ENCODE results near the gene PRPF18.

The PRPF18 gene

DNA sequence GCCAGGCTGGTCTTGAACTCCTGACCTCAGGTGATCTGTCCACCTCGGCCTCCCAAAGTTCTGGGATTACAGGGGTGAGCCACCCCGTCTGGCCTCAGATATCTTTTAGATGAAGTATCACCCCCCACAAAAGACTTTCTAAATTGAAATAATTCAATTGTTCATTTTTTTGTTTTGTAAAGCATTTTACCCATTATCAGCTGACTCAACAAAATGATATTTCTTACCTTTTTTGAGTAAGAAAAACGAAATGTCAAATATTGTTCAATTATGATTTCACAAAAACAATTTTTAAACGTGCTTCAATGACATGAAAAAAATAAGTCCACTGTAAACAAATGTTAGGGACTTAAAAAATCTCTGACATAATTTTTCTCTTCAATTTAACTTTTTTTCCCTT, 822 bp upstream of the PRPF18 start:
- TF ChIP-seq, protein P1, sequence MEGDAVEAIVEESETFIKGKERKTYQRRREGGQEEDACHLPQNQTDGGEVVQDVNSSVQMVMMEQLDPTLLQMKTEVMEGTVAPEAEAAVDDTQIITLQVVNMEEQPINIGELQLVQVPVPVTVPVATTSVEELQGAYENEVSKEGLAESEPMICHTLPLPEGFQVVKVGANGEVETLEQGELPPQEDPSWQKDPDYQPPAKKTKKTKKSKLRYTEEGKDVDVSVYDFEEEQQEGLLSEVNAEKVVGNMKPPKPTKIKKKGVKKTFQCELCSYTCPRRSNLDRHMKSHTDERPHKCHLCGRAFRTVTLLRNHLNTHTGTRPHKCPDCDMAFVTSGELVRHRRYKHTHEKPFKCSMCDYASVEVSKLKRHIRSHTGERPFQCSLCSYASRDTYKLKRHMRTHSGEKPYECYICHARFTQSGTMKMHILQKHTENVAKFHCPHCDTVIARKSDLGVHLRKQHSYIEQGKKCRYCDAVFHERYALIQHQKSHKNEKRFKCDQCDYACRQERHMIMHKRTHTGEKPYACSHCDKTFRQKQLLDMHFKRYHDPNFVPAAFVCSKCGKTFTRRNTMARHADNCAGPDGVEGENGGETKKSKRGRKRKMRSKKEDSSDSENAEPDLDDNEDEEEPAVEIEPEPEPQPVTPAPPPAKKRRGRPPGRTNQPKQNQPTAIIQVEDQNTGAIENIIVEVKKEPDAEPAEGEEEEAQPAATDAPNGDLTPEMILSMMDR (IDR thresholded peaks at IDR 0.05; ENCODE audit: low read depth, low read length): no peak
- DNase-seq (ENCODE audit: low read depth, low spot score): no peak
- no peak overlapping the region for H3K4me3 ChIP-seq (ENCODE audit: low read depth, low read length)
- in situ Hi-C loops (cut with HindIII; ENCODE audit: low sequenced_read_pairs): no loop called here

DNA sequence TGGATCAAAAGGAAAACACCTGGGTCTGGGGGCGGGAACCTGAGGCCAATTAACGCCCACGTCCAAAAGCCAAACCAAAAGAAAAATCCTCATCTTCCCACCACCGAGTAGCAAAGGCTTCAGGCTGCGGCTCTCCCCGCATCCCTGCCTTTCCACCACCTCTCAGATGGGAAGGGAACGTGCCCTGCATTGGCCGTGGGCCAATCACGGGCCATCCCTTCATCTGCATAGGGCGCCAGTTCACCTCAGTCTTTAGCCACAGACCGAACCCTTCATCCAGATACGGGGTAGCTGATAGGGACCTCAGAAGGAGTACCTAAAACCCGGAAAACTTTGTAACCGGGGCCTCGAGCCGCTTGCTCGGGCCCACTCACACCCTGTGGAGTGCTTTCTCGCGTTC, 626 bp downstream of the PRPF18 start:
- in situ Hi-C loops (cut with HindIII; ENCODE audit: low sequenced_read_pairs): no loop called here
- DNase-seq (ENCODE audit: low read depth, low spot score): no peak
- H3K4me3 ChIP-seq (ENCODE audit: low read depth, low read length): peak overlapping the region; percentile 100
- TF ChIP-seq, protein P1 (IDR thresholded peaks at IDR 0.05; ENCODE audit: low read depth, low read length): no peak

DNA sequence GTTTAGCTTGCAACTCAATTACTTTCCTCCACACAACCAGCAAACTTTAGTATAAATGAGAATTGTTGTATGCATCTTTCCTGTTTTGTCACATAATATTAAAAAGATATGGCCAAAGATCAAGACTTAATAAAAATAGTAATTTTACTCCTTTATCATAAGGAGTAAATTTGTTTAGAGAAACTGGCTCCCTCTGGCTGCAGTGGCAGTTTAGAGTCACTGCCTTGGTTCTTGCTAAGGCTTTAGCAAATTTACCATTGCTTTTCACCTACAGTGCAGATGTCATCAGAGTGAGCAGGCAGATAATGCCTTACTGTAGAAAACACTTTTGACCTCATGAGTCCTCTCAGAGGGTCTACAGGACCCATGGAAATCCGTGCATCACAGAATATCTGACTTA, 2.6 kb downstream of the PRPF18 start:
- no peak for DNase-seq (ENCODE audit: low read depth, low spot score)
- in situ Hi-C loops (cut with HindIII; ENCODE audit: low sequenced_read_pairs): no loop called here
- H3K4me3 ChIP-seq (ENCODE audit: low read depth, low read length): no peak overlapping the region
- TF ChIP-seq, protein P1 (IDR thresholded peaks at IDR 0.05; ENCODE audit: low read depth, low read length): peak; percentile 8

DNA sequence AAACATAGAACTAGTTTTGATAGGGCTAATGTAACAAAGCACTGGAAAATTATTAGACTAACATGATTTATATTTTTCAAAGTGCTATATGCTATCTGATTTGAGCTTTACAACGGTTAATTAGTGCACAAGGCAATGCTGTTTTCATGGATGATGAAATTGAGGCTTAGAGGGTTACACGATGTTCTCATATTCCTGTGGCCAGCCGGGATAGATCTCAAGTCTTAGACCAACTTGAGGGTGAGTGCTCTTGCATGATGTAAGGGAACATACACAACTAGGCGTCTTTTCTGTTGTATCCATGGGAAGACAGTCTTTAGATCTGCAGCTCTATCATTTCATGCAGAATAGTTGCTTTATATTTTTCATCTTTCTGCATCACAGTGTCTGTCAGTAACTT, 4.1 kb downstream of the PRPF18 start:
- TF ChIP-seq, protein P1 (IDR thresholded peaks at IDR 0.05; ENCODE audit: low read depth, low read length): no peak
- DNase-seq (ENCODE audit: low read depth, low spot score): no peak
- in situ Hi-C loops (cut with HindIII; ENCODE audit: low sequenced_read_pairs): no loop called here
- H3K4me3 ChIP-seq (ENCODE audit: low read depth, low read length): no peak overlapping the region

DNA sequence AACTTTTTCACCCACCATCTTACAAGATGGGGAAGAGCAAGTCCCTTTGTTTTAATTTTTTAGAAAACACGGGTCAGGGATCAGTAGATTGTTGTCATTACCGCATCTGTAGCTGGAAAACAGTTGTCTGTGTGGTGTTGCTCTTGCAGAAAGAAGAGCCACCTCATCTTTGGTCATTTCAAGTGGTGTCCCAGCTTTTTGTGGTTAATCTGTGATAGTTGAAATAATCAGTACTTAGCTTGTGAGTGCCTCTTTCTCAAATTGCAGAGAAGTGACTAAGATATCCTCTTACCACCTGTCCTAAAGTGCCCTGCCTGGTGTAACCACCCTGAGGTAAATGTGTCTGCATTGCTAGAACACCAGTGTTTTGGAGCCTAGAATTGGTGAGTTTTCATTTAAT, 5.5 kb downstream of the PRPF18 start:
- in situ Hi-C loops (cut with HindIII; ENCODE audit: low sequenced_read_pairs): no loop called here
- TF ChIP-seq, protein P1 (IDR thresholded peaks at IDR 0.05; ENCODE audit: low read depth, low read length): no peak
- H3K4me3 ChIP-seq (ENCODE audit: low read depth, low read length): no peak overlapping the region
- DNase-seq (ENCODE audit: low read depth, low spot score): no peak

DNA sequence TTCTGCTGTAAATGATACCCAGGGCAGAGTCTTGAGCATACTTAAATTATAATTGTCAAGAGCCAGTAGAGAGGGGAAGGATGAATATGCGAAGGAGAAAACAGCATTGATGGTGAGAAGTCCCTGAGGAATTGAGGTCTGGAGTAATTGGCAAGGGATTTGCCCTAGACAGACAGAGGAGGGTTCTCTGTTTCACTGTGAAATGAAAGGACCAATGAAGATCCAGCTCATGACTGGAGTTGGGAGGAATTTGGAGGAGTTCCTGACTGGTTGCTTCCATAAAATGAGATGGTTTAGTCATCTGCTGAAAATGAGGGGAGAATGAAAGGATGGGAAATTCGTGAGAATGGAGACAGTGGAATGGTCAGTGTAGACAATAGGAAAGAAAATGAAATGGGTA, 6.8 kb downstream of the PRPF18 start:
- H3K4me3 ChIP-seq (ENCODE audit: low read depth, low read length): no peak overlapping the region
- in situ Hi-C loops (cut with HindIII; ENCODE audit: low sequenced_read_pairs): no loop called here
- TF ChIP-seq, protein P1 (IDR thresholded peaks at IDR 0.05; ENCODE audit: low read depth, low read length): no peak

DNA sequence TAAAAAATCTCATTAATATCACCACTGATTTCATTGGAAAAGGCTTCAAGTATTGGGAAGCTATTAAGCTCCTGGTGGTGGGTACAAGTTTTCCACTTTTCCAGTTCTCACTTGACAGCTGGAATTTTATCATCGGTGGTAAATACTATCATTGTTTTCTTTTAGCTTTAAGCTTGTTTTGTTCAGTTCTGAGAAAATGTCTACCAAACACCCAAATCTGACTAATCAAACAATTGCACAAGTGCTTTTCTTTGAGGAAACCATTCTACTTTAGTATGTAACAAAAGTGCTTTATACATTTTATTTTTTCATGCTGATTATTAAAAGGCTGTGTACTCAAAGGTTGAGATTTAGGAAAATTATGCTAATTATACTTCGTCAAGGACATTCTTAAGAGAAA, 7.9 kb downstream of the PRPF18 start:
- in situ Hi-C loops (cut with HindIII; ENCODE audit: low sequenced_read_pairs): no loop called here
- TF ChIP-seq, protein P1 (IDR thresholded peaks at IDR 0.05; ENCODE audit: low read depth, low read length): no peak

More for the DNA sequence above, 6.8 kb downstream of the PRPF18 start:
- no peak for DNase-seq (ENCODE audit: low read depth, low spot score)

More for the DNA sequence above, 7.9 kb downstream of the PRPF18 start:
- no peak overlapping the region for H3K4me3 ChIP-seq (ENCODE audit: low read depth, low read length)
- no peak for DNase-seq (ENCODE audit: low read depth, low spot score)
